ENCODE results near the gene ARHGDIG.

- TF ChIP-seq CTCF (IDR thresholded peaks at IDR 0.05) (no peak), POLR2A (IDR thresholded peaks at IDR 0.05) (no peak)
Measured at GRCh38 chr16:249431-249830, 31.0 kb upstream of the ARHGDIG start.

Data from right lobe of liver (tissue), 4 donors.